GM18867 (cell line): ENCODE data around the gene PYCR2.

ENCODE experiments used
- ATAC-seq: cut with Tn5 transposase; IDR thresholded peaks from one replicate; pipeline ENCODE4 v1.9.1; 2021; ENCODE audit warnings: mild to moderate bottlenecking, moderate library complexity; ENCODE audit not compliant: unreplicated experiment

The PYCR2 gene

DNA sequence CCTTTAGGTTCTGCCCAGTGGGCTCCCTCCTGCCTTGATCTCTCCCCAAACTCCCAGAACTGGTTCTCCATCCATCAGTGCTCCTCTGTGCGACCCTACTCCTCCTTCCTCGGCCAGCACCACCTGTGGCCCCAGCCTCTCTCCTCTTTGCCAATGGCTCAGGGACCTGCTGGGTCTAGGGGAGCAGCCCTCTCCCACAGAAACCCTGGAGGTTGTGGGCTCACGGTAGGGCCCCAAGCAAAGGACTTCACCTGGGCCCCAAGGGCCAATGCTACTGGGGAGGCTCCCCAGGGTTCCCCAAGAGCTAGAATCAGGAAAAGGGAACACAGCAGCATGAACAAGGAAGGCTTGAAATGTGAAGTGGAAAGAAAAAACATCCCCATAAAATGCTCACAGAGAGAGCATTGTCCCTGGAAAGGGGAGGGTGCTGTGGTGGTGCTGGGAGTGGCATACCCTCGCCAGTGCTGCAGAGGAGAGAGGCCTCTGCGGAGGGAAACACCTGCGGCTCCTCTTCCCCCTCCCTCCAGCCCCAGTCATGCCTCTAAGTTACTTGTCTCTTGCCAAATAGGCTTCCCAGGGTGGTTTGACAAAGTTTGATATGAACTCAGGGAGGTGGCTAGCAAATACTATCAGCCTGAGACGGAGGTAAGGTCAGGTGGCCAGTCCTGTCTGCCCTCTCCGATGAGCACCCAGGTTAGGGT, 44.4 kb downstream of the PYCR2 start:
- no peak for ATAC-seq

DNA sequence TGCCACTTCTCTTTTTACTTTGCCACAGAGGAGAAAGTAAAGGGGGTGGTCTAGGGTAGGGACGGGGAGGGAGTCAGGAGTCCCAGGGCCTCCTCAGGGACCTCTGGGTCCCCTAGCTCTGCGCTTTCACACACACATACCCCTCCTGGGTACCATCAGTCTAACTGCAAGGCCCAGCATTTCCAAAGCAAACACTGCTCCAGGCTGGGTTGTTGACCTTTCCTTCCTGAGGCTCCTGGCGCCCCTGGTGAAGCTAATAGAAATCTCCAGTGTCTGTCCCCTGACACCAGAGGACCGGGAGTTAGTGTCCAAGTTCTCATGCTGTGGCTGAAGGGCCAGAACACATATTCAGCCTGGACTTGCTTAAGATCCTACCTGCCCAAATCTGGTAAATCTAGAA, 45.8 kb downstream of the PYCR2 start:
- ATAC-seq = no peak

DNA sequence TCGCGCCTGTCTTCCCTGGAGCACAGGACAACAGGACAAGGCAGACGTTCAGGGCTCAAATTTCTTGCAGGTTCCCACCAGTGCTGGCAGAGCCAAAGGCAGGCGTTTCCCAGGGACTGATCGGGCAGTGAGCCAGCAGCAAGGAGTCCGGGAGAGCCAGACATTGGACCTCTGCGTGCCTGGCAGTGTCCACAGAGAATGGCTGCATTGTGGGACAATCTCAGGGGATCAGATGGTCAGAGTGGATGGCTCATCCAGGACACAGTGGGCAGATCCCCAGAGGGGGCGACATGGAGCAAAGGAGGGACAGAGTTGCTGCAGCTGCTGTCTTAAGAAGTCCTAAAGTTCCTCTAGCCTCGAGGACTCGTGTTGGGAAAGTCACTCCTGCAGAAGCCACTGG, 46.5 kb downstream of the PYCR2 start:
- ATAC-seq = no peak

DNA sequence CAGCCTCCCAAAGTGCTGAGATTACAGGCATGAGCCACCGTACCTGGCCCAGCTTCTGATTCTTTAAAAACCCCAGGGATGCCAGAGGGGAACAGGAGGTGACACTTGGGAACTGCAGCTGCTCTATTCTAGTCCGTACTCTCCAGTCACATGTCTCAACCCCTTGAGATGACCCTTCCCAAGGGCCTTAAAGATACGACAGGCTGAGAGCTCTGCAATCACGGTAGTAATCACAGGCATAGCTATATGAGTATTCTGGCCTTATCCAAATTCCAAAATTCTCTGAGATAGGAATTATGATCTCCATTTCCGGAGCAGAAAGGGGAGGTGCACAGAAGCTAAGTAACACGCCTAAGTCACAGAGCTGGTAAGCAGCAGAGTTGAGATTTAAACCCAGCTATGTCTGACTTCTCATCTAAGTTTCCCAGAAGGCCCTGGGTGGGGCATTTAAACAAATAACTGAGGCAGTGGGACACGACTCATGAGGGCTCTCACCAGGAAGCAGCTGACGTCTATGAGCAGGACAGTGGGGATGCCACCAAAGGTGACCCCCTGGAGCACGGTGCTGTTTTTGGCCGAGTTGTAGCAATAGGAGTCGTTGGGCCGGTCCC, 47.0 kb downstream of the PYCR2 start:
- no peak for ATAC-seq

DNA sequence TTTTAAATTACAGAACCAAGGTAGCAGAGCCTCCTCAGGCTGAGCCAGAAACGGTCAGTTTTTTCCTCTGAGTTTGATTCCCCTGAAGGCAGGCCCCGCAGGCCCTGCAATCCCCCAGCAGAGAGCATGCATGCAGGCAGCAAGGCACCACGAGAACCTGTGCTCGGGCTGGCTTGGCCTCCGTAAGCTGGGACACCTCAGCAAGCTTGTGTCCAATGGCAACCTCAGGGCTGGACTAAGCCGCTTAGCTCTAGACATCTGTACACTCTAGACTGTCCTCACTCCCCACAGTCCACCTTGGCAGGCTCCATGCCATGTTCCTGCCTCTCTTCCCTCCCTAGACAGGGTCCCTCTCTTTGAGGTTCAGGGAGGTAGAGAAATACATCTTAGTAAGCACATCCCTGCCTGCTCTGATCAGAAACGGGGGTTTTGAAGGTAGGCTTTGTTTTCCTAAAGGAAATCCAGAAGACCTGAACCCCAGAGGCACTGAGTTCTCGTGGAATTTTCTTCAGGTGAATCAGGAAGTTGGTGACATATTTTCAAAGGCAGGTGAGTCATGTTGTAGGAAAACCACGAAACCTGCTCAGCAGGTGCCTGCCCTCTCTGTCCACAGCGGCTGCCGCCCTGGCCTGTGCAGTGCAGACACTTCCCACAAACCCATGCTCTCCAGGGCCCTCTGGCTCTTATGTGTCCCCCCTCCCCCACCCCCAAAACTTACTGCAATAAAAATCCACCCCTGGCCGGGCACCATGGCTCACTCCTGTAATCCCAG, 48.8 kb downstream of the PYCR2 start:
- ATAC-seq = no peak

DNA sequence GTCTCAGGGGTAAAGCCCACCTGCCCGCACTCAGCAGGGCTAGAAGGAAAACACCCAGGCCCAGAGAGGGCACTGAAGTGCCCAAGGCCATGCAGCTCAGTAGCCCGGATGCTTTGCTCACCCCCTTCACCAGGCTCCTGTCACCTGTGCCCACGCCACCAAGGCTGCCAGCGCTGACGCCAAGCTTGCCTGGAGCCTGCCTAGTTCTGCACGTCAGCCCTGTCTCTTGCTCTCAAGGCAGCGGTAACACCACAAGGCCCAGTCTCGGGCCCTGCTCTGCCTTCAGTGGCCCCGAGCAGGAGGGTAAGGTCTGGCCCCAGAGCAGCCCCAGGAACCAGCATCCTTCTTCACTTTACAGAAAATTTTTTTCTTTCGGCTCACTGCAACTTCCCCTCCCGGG, 49.6 kb downstream of the PYCR2 start:
- no peak for ATAC-seq

DNA sequence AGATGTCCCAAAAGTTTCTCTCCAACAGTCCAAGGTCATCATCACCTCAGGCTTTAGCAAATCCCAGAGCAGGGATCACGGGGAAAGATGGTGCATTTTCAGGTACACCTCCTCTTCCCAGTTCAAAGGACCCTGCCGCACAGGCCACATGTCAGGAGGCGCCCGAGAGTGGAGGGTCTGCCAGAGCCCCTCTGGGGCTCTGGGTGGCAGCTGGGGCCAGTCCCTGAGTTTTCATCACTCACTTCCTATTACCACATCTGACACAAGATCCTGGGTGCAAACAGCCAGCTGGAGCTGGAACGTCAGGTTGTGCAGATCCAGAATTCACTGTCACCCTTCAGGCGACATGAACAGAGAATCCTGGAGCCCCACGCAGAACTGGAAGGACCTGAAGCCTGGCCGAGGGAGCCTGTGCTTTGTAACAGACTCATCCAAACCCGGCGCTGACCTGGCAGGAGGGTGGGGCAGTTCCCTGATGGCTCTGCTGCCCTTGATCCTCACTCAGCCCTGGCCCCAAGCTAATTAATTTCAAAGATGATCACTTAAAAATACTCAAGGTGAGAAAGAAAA, 50.7 kb downstream of the PYCR2 start:
- ATAC-seq = no peak

DNA sequence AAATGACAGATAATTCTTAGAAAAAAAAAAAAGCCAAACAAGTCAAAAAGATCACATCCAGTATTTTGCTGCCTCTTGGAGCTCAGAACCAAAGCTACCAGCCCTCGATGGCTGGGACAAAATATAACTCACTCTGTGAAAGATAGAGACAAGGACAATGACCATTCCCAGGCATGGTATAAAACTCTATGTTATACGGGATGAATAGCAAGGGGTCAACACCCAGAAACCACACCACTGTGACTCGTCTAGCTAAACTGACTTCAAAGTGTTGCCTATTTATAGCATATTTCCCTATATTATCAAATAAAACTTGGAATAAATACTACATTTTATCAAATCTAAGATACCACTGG, 52.0 kb downstream of the PYCR2 start:
- ATAC-seq = no peak

DNA sequence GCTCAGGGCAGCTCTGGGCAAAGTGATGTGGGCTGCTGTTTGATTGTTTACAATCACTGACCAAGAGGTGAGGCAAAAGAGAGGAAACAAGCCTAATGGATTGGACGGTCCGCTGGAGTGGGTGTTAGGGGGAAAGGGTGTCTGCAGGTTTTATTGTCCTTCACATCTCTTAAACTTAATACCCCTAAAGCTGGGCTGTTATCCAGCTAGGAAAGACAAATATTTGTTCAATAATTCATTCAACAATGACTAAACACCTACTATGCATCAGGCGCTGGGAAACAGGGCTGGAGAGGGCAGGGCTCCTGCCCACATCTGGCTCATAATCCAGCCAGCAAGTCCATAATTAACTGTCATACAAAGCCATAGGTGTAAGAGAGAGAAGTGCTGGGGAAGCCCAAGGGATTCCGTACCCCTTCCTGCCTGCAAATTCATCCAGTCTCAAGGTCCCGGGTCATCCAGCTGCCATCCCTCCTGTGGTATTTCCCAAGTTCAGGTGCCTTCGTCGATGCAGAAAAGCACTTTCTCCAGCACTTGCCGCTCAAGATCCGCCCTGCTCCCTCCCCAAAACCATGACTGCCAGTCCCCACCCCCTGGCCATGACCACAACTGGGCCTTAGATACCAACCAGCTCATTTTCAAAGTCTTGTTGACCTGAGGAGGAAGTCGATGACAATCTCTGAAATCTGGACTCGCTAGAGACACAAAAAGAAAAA, 52.5 kb downstream of the PYCR2 start:
- no peak for ATAC-seq

DNA sequence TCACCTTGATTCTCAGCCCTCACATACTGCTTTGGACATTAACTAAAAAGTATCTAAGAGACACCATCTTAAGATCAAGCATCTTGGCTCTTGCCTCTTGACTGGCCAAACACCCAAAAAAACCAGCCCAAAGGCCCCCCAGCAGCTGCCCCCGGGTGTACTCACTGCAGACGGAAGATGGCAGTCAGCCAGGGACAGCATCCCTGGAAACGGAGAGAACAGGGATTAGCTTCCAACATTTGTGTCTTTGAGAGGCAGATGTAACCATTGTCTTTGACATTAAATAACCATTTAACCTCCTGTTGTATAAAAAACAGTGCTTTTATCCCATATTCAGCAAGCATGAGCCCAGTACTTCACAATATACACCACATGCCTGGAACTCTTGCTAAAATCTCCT, 53.1 kb downstream of the PYCR2 start:
- no peak for ATAC-seq
